Measurements from ENCODE around the gene KIAA0232.

The KIAA0232 gene

GRCh38 chr4:6806924-6807626, 24.5 kb downstream of the KIAA0232 start:
- Histone ChIP-seq H3K27me3 (ENCODE audit: control insufficient read depth, insufficient read depth, low read length) (no peaks in the 10 kb centered on the region), H3K27ac (no peak overlapping the region), H3K9me3 (ENCODE audit: control insufficient read depth, low read length) (no peaks in the 10 kb centered on the region), H2AFZ (no peak overlapping the region), H3K4me3 (ENCODE audit: low read depth, low read length) (no peak overlapping the region), H3K4me2 (ENCODE audit: low read length) (no peak overlapping the region), H3K36me3 (ENCODE audit: control insufficient read depth, insufficient read depth, low read length) (no peaks in the 10 kb centered on the region), H3K79me2 (peaks cover 14% of the 10 kb centered on the region), H3K9ac (no peak overlapping the region), H3K4me1 (no peaks in the 10 kb centered on the region)
- no peak for TF ChIP-seq CTCF (IDR thresholded peaks at IDR 0.05)

GRCh38 chr4:6808259-6808658, 25.7 kb downstream of the KIAA0232 start:
- no peak overlapping the region for H3K27ac ChIP-seq
- H3K9ac ChIP-seq, result no peak overlapping the region
- H3K4me2 ChIP-seq (ENCODE audit: low read length), result no peak overlapping the region
- no peaks in the 10 kb centered on the region for H3K9me3 ChIP-seq (ENCODE audit: control insufficient read depth, low read length)
- H2AFZ ChIP-seq, result no peak overlapping the region
- H3K4me1 ChIP-seq, result no peaks in the 10 kb centered on the region
- no peaks in the 10 kb centered on the region for H3K27me3 ChIP-seq (ENCODE audit: control insufficient read depth, insufficient read depth, low read length)
- no peaks in the 10 kb centered on the region for H3K36me3 ChIP-seq (ENCODE audit: control insufficient read depth, insufficient read depth, low read length)
- no peak overlapping the region for H3K4me3 ChIP-seq (ENCODE audit: low read depth, low read length)
- H3K79me2 ChIP-seq, result peaks cover 12% of the 10 kb centered on the region
- TF ChIP-seq CTCF (IDR thresholded peaks at IDR 0.05), result no peak

GRCh38 chr4:6811165-6811564, 28.6 kb downstream of the KIAA0232 start:
- H3K27me3 ChIP-seq (ENCODE audit: control insufficient read depth, insufficient read depth, low read length), result no peaks in the 10 kb centered on the region
- H3K9ac ChIP-seq, result no peak overlapping the region
- H3K36me3 ChIP-seq (ENCODE audit: control insufficient read depth, insufficient read depth, low read length), result no peaks in the 10 kb centered on the region
- H3K27ac ChIP-seq, result no peak overlapping the region
- no peak for TF ChIP-seq CTCF (IDR thresholded peaks at IDR 0.05)
- H3K4me3 ChIP-seq (ENCODE audit: low read depth, low read length), result no peak overlapping the region
- H3K4me1 ChIP-seq, result no peaks in the 10 kb centered on the region
- H3K9me3 ChIP-seq (ENCODE audit: control insufficient read depth, low read length), result no peaks in the 10 kb centered on the region
- H3K79me2 ChIP-seq, result peaks cover 12% of the 10 kb centered on the region
- no peak overlapping the region for H3K4me2 ChIP-seq (ENCODE audit: low read length)
- no peak overlapping the region for H2AFZ ChIP-seq

GRCh38 chr4:6812766-6813165, 30.2 kb downstream of the KIAA0232 start:
- Histone ChIP-seq H3K4me3 (ENCODE audit: low read depth, low read length) (no peak overlapping the region), H3K9me3 (ENCODE audit: control insufficient read depth, low read length) (no peaks in the 10 kb centered on the region), H2AFZ (no peak overlapping the region), H3K36me3 (ENCODE audit: control insufficient read depth, insufficient read depth, low read length) (no peaks in the 10 kb centered on the region), H3K4me2 (ENCODE audit: low read length) (no peak overlapping the region), H3K79me2 (peaks cover 10% of the 10 kb centered on the region), H3K27ac (no peak overlapping the region), H3K27me3 (ENCODE audit: control insufficient read depth, insufficient read depth, low read length) (no peaks in the 10 kb centered on the region), H3K4me1 (no peaks in the 10 kb centered on the region), H3K9ac (no peak overlapping the region)
- no peak for TF ChIP-seq CTCF (IDR thresholded peaks at IDR 0.05)

GRCh38 chr4:6813725-6814124, 31.2 kb downstream of the KIAA0232 start:
- Histone ChIP-seq H3K27ac (no peak overlapping the region), H3K4me1 (no peaks in the 10 kb centered on the region), H3K27me3 (ENCODE audit: control insufficient read depth, insufficient read depth, low read length) (no peaks in the 10 kb centered on the region), H3K36me3 (ENCODE audit: control insufficient read depth, insufficient read depth, low read length) (no peaks in the 10 kb centered on the region), H2AFZ (no peak overlapping the region), H3K79me2 (peaks cover 7% of the 10 kb centered on the region), H3K4me3 (ENCODE audit: low read depth, low read length) (no peak overlapping the region), H3K4me2 (ENCODE audit: low read length) (no peak overlapping the region), H3K9me3 (ENCODE audit: control insufficient read depth, low read length) (no peaks in the 10 kb centered on the region), H3K9ac (no peak overlapping the region)
- TF ChIP-seq CTCF (IDR thresholded peaks at IDR 0.05), result no peak

Data from parathyroid adenoma (tissue), 2 donors.